ENCODE data around the gene BZW2. TPM values are rescaled to one million over a fixed set of nuclear protein-coding genes. Genes with fewer than 3 reads are reported as not detected.

BZW2 gene
- total and polyA plus RNA-seq, 2 donors (not counting 1 experiment from before 2014, with no cell fraction given) = 18.4 to 20.6 TPM

Other genes starting within 250 kb of the BZW2 start
- gene CRPPA, start 224.6 kb upstream of the BZW2 start, total RNA-seq = 0.87 and 1.2 TPM in 2 replicates
- gene CRPPA, start 224.6 kb upstream of the BZW2 start, polyA plus RNA-seq = 0.10 and 0.16 TPM in 2 replicates
- not detected in 2 replicates for gene SOSTDC1, start 180.4 kb upstream of the BZW2 start, total RNA-seq
- gene SOSTDC1, start 180.4 kb upstream of the BZW2 start, polyA plus RNA-seq = not detected in 2 replicates
- gene LRRC72, start 119.4 kb upstream of the BZW2 start, total RNA-seq = not detected in 2 replicates
- gene LRRC72, start 119.4 kb upstream of the BZW2 start, polyA plus RNA-seq = not detected in 2 replicates
- gene ANKMY2, start 427 bp upstream of the BZW2 start, total RNA-seq = 17.8 and 18.2 TPM in 2 replicates
- 7.6 and 8.3 TPM in 2 replicates for gene ANKMY2, start 427 bp upstream of the BZW2 start, polyA plus RNA-seq
- gene TSPAN13, start 107.6 kb downstream of the BZW2 start, total RNA-seq = 26.2 and 26.3 TPM in 2 replicates
- gene TSPAN13, start 107.6 kb downstream of the BZW2 start, polyA plus RNA-seq = 23.0 and 55.2 TPM in 2 replicates
- not detected in 2 replicates for gene AGR2, start 158.8 kb downstream of the BZW2 start, total RNA-seq
- gene AGR2, start 158.8 kb downstream of the BZW2 start, polyA plus RNA-seq = not detected in 2 replicates
- gene AGR3, start 235.8 kb downstream of the BZW2 start, total RNA-seq = not detected in 2 replicates
- gene AGR3, start 235.8 kb downstream of the BZW2 start, polyA plus RNA-seq = not detected in 2 replicates

All from B cell (primary cell).